B cell (primary cell): Measurements from ENCODE around the gene ARHGAP28. TPM values are rescaled to one million over a fixed set of nuclear protein-coding genes. Genes with fewer than 3 reads are reported as not detected.

Source experiments
- ATAC-seq: fragments of 200-7000 bp; cut with Tn5 transposase; one replicate; pipeline ENCODE4 v1.10.0; 2021; ENCODE audit warnings: low read depth, mild to moderate bottlenecking, moderate number of reproducible peaks, moderate library complexity
- CTCF ChIA-PET: fragments of 350-600 bp; sonication (Branson Sonifier 250); formaldehyde crosslinking; loops from one replicate; lab custom pipeline; 2021; ENCODE audit warnings: antibody characterized with exemption, inconsistent platforms; lab: Charles Lee
- POLR2A ChIA-PET: fragments of 350-600 bp; sonication (Branson Sonifier 250); formaldehyde crosslinking; loops from one replicate; lab custom pipeline; 2021; ENCODE audit warnings: antibody characterized with exemption; lab: Charles Lee
- DNase-seq: peaks from one replicate; pipeline ENCODE4 v3.0.0; 2013
- H2AFZ ChIP-seq: 2 replicates; pipeline ENCODE4 v1.6.1; 2012; ENCODE audit warnings: mild to moderate bottlenecking, low read depth, low read length; ENCODE audit not compliant: insufficient read depth, poor library complexity, severe bottlenecking
- H3K27ac ChIP-seq, 2 donors: 1 replicate in 1 of 2; 2 replicates in 1 of 2; pipeline ENCODE4 v1.5.1; 2012 to 2013; ENCODE audit warnings: low read length in 2 of 2, mild to moderate bottlenecking in 2 of 2, moderate library complexity in 1 of 2
- H3K27me3 ChIP-seq, 4 experiments: fragments of 200-600 bp in 1 of 4; sonication (generic) in 1 of 4; replicated peaks in 1 of 4; 1 replicate in 2 of 4; 2 replicates in 2 of 4; pipeline versions ENCODE4 v1.6.1 to v1.7.0; 2013 to 2016; ENCODE audit warnings: low read length in 3 of 4, mild to moderate bottlenecking in 2 of 4, mixed read lengths in 1 of 4, moderate library complexity in 1 of 4; ENCODE audit not compliant: insufficient read depth in 4 of 4, control insufficient read depth in 3 of 4; ENCODE audit errors: control extremely low read depth in 1 of 4
- H3K36me3 ChIP-seq, 2 experiments: replicated peaks in 1 of 2; 1 replicate in 1 of 2; 2 replicates in 1 of 2; pipeline versions ENCODE4 v1.6.1 to v1.7.1; 2013; ENCODE audit warnings: low read length in 1 of 2; ENCODE audit not compliant: insufficient read depth in 2 of 2, control insufficient read depth in 1 of 2; ENCODE audit errors: control extremely low read depth in 1 of 2, extremely low read depth in 1 of 2
- H3K4me1 ChIP-seq, 2 donors: fragments of 200-600 bp in 1 of 2; sonication (generic) in 1 of 2; 1 replicate in 1 of 2; 2 replicates in 1 of 2; pipeline versions ENCODE4 v1.5.1 to v1.6.1; 2013 to 2017; ENCODE audit warnings: low read length in 2 of 2; ENCODE audit not compliant: control insufficient read depth in 2 of 2, insufficient read depth in 2 of 2
- H3K4me2 ChIP-seq: replicated peaks from 2 replicates; pipeline ENCODE3; 2012; ENCODE audit warnings: mild to moderate bottlenecking, low read depth, low read length; ENCODE audit not compliant: poor library complexity, severe bottlenecking
- H3K4me3 ChIP-seq, 5 experiments: fragments of 200-600 bp in 1 of 5; sonication (generic) in 1 of 5; 1 replicate in 3 of 5; 2 replicates in 2 of 5; pipeline versions ENCODE4 v1.5.1 to v1.7.0; 2011 to 2016; ENCODE audit warnings: low read length in 4 of 5, mild to moderate bottlenecking in 4 of 5, low read depth in 2 of 5, control low read depth in 1 of 5, moderate library complexity in 1 of 5; ENCODE audit not compliant: insufficient read depth in 1 of 5; ENCODE audit errors: control extremely low read depth in 1 of 5, extremely low read depth in 1 of 5
- H3K79me2 ChIP-seq: fragments of 200-600 bp; sonication (generic); one replicate; pipeline ENCODE4 v1.6.0; 2016; ENCODE audit warnings: low read length; ENCODE audit not compliant: control insufficient read depth, insufficient read depth
- H3K9ac ChIP-seq: fragments of 200-600 bp; sonication (generic); 2 replicates; pipeline ENCODE4 v1.6.1; 2017; ENCODE audit warnings: mild to moderate bottlenecking, low read length, moderate library complexity
- H3K9me3 ChIP-seq, 3 donors: one replicate each; pipeline versions ENCODE4 v1.6.1 to v1.7.1; 2013; ENCODE audit warnings: low read length in 2 of 3; ENCODE audit not compliant: control insufficient read depth in 2 of 3, insufficient read depth in 1 of 3; ENCODE audit errors: control extremely low read depth in 1 of 3
- H4K20me1 ChIP-seq: 2 replicates; pipeline ENCODE4 v1.6.0; 2012; ENCODE audit warnings: mild to moderate bottlenecking, low read length; ENCODE audit not compliant: insufficient read depth, control insufficient read depth, poor library complexity, severe bottlenecking
- H3K27ac Mint-ChIP-seq: one replicate; pipeline ENCODE4 v1.8.0; 2021; ENCODE audit warnings: mixed read lengths
- H3K27me3 Mint-ChIP-seq: one replicate; pipeline ENCODE4 v1.8.0; 2021; ENCODE audit warnings: mixed read lengths
- H3K4me1 Mint-ChIP-seq: one replicate; pipeline ENCODE4 v1.8.0; 2021; ENCODE audit warnings: mixed read lengths
- H3K4me3 Mint-ChIP-seq: one replicate; pipeline ENCODE4 v1.8.0; 2021; ENCODE audit warnings: mixed read lengths
- H3K9me3 Mint-ChIP-seq: one replicate; pipeline ENCODE4 v1.8.0; 2022; ENCODE audit warnings: mixed read lengths; ENCODE audit not compliant: insufficient read depth
- EZH2 ChIP-seq: IDR thresholded peaks from 2 replicates; pipeline ENCODE4 v1.6.1; 2012; ENCODE audit warnings: borderline replicate concordance, low read depth, mild to moderate bottlenecking, moderate library complexity, low read length; ENCODE audit not compliant: insufficient read depth, poor library complexity, severe bottlenecking
- WGBS: methylation state at CpG from one replicate; pipeline ENCODE4 v1.1.5; 2013; ENCODE audit warnings: missing lambda C conversion rate; ENCODE audit not compliant: insufficient coverage; 5-methylcytosine and 5-hydroxymethylcytosine counted together
- intact Hi-C: fragments of 100-400 bp; cut with micrococcal nuclease; formaldehyde crosslinking; loops from one replicate; pipeline ENCODE4 v1.10.0; 2022
- polyA plus RNA-seq: library from polyadenylated mRNA; depleted of rRNA; stranded (reverse); fragments of >200 nt; gene quantifications from 2 replicates; pipeline ENCODE4 v1.2.3, GENCODE V29; 2012
- total RNA-seq, 2 donors: library from RNA; stranded (reverse); fragments of 120-200 nt in 1 of 2; gene quantifications; 1 replicate in 1 of 2; 2 replicates in 1 of 2; pipeline versions ENCODE4 v1.2.3 to v1.2.4, GENCODE V29; 2013 to 2022
- TF ChIP-seq, protein P1 (sequence below): fragments of 200-600 bp; IDR thresholded peaks from one replicate; pipeline ENCODE4 v1.8.0; 2022; ENCODE audit warnings: antibody characterized with exemption, mild to moderate bottlenecking

The ARHGAP28 gene
- total and polyA plus RNA-seq, 2 donors (not counting 1 experiment from before 2014, with no cell fraction given) = not detected

DNA sequence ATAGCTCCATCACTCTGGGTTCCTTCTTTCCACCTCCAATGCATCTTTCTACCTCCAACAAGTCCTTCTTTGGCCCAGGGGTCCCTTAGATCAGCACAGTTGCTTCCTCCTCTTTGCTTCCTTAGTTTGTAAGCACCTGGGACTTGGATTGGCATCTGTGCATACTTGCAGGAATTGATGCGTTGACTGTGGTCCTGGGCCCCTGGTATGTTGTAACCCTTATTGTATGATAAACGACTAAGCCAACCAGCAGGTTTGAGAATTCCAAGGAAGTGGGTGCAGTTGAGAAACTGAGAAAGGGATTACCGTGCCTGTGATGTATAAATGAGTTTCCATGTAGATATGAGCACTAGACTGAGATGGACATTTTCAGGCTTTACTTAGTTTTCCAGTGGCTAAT, 55.9 kb downstream of the ARHGAP28 start:
- DNase-seq = no peak
- no peak overlapping the region for H3K27ac ChIP-seq
- 94% methylated on average over 3 of the region's 3 CpGs for WGBS
- intact Hi-C loops = no loop called here
- ChIA-PET CTCF (no interaction called here), POLR2A (no interaction called here)
- H3K27me3 Mint-ChIP-seq = no peaks in the 10 kb centered on the region
- no peak overlapping the region for H3K4me3 ChIP-seq
- H3K4me3 Mint-ChIP-seq = no peak overlapping the region
- no peaks in the 10 kb centered on the region for H3K27me3 ChIP-seq
- no peaks in the 10 kb centered on the region for H3K4me1 Mint-ChIP-seq
- no peak overlapping the region for H2AFZ ChIP-seq
- ATAC-seq = no peak
- H3K9me3 Mint-ChIP-seq = no peaks in the 10 kb centered on the region
- H3K9ac ChIP-seq = no peak overlapping the region
- peaks cover 0 to 3% (median 0%) of the 10 kb centered on the region in 3 donors for H3K9me3 ChIP-seq
- no peak for TF ChIP-seq EZH2
- TF ChIP-seq, protein P1, sequence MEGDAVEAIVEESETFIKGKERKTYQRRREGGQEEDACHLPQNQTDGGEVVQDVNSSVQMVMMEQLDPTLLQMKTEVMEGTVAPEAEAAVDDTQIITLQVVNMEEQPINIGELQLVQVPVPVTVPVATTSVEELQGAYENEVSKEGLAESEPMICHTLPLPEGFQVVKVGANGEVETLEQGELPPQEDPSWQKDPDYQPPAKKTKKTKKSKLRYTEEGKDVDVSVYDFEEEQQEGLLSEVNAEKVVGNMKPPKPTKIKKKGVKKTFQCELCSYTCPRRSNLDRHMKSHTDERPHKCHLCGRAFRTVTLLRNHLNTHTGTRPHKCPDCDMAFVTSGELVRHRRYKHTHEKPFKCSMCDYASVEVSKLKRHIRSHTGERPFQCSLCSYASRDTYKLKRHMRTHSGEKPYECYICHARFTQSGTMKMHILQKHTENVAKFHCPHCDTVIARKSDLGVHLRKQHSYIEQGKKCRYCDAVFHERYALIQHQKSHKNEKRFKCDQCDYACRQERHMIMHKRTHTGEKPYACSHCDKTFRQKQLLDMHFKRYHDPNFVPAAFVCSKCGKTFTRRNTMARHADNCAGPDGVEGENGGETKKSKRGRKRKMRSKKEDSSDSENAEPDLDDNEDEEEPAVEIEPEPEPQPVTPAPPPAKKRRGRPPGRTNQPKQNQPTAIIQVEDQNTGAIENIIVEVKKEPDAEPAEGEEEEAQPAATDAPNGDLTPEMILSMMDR = no peak
- no peaks in the 10 kb centered on the region for H3K4me1 ChIP-seq
- no peaks in the 10 kb centered on the region for H3K36me3 ChIP-seq
- H3K27ac Mint-ChIP-seq = no peak overlapping the region
- H4K20me1 ChIP-seq = no peaks in the 10 kb centered on the region
- no peak overlapping the region for H3K4me2 ChIP-seq
- no peaks in the 10 kb centered on the region for H3K79me2 ChIP-seq

DNA sequence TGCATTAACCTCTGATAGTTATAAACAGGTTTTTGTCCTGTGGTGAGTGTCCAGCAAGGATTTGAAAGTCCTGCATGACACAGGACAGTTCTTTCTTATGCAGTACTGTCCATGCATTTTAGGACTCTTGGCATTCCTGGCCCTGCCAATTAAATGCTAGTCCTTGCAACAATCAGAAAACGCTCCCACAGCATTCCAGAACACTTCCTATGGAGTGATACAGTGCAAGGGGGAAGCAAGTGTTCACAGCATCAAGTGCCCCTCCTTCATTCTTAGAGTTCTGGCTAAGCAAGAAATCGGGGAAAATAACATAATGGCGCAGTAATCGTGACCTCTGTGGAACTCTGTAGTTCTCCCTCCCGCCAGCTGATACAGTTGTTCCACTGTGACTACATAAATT, 62.9 kb downstream of the ARHGAP28 start:
- ATAC-seq = no peak
- WGBS = 90% methylated on average over 3 of the region's 5 CpGs
- Histone ChIP-seq H3K79me2 (no peaks in the 10 kb centered on the region), H4K20me1 (no peaks in the 10 kb centered on the region), H3K9ac (no peak overlapping the region), H3K9me3 (peaks cover 0 to 3% (median 0%) of the 10 kb centered on the region in 3 donors), H3K4me3 (no peak overlapping the region), H3K4me2 (no peak overlapping the region), H3K36me3 (no peaks in the 10 kb centered on the region), H3K4me1 (no peaks in the 10 kb centered on the region), H2AFZ (no peak overlapping the region), H3K27ac (no peak overlapping the region), H3K27me3 (no peaks in the 10 kb centered on the region)
- H3K4me1 Mint-ChIP-seq = no peaks in the 10 kb centered on the region
- no peak for DNase-seq
- ChIA-PET POLR2A (no interaction called here), CTCF (no interaction called here)
- no peaks in the 10 kb centered on the region for H3K27me3 Mint-ChIP-seq
- no peak overlapping the region for H3K27ac Mint-ChIP-seq
- no peaks in the 10 kb centered on the region for H3K9me3 Mint-ChIP-seq
- H3K4me3 Mint-ChIP-seq = no peak overlapping the region
- no peak for TF ChIP-seq EZH2
- TF ChIP-seq, protein P1 = no peak
- intact Hi-C loops = no loop called here
